Natural killer cell (primary cell): ENCODE results near the gene DHRS7B. TPM values are rescaled to one million over a fixed set of nuclear protein-coding genes. Genes with fewer than 3 reads are reported as not detected.

Experiments
- ATAC-seq, 3 donors: fragments of 150-1000 bp in 2 of 3; fragments of 200-7000 bp in 1 of 3; cut with Tn5 transposase; 1 replicate in 1 of 3; 2 replicates in 2 of 3; pipeline ENCODE4 v1.10.0; 2021; ENCODE audit warnings: mild to moderate bottlenecking in 2 of 3, moderate library complexity in 2 of 3
- DNase-seq, 2 donors: peaks; one replicate each; pipeline versions ENCODE4 v3.0.0 to v3.0.0-alpha.2; 2013 to 2021; ENCODE audit warnings: mixed read lengths in 1 of 2
- H3K27ac ChIP-seq: one replicate; pipeline ENCODE4 v1.5.1; 2013; ENCODE audit warnings: mild to moderate bottlenecking, low read length
- H3K27me3 ChIP-seq: one replicate; pipeline ENCODE4 v1.6.1; 2013; ENCODE audit warnings: low read length; ENCODE audit not compliant: control insufficient read depth, insufficient read depth
- H3K36me3 ChIP-seq: one replicate; pipeline ENCODE4 v1.6.1; 2013; ENCODE audit warnings: low read length; ENCODE audit not compliant: control insufficient read depth, insufficient read depth
- H3K4me1 ChIP-seq: one replicate; pipeline ENCODE4 v1.6.1; 2013; ENCODE audit warnings: low read length; ENCODE audit not compliant: control insufficient read depth, insufficient read depth
- H3K4me3 ChIP-seq: one replicate; pipeline ENCODE4 v1.5.1; 2013; ENCODE audit warnings: low read length
- H3K9me3 ChIP-seq: one replicate; pipeline ENCODE4 v1.6.1; 2013; ENCODE audit warnings: low read length; ENCODE audit not compliant: control insufficient read depth, insufficient read depth
- H3K27ac Mint-ChIP-seq, 2 donors: one replicate each; pipeline ENCODE4 v1.8.0; 2022; ENCODE audit warnings: mild to moderate bottlenecking in 2 of 2, mixed read lengths in 2 of 2, moderate library complexity in 1 of 2
- H3K27me3 Mint-ChIP-seq, 2 donors: one replicate each; pipeline ENCODE4 v1.8.0; 2022; ENCODE audit warnings: low read depth in 2 of 2, mixed read lengths in 2 of 2
- H3K36me3 Mint-ChIP-seq: one replicate; pipeline ENCODE4 v1.8.0; 2022; ENCODE audit warnings: mixed read lengths
- H3K4me1 Mint-ChIP-seq, 2 donors: one replicate each; pipeline ENCODE4 v1.8.0; 2022; ENCODE audit warnings: mixed read lengths in 2 of 2
- H3K4me3 Mint-ChIP-seq: one replicate; pipeline ENCODE4 v1.8.0; 2022; ENCODE audit warnings: mild to moderate bottlenecking, moderate library complexity, mixed read lengths
- H3K9me3 Mint-ChIP-seq, 2 donors: one replicate each; pipeline ENCODE4 v1.8.0; 2022; ENCODE audit warnings: mixed read lengths in 2 of 2
- WGBS: methylation state at CpG from one replicate; pipeline ENCODE4 v1.1.7; 2013; ENCODE audit warnings: missing lambda C conversion rate; ENCODE audit not compliant: insufficient coverage; 5-methylcytosine and 5-hydroxymethylcytosine counted together
- intact Hi-C: fragments of 100-400 bp; cut with micrococcal nuclease; formaldehyde crosslinking; loops from one replicate; pipeline ENCODE4 v1.14.2; 2022
- total RNA-seq, 4 donors: library from RNA; stranded (reverse); fragments of 120-200 nt in 1 of 4; gene quantifications; one replicate each; pipeline versions ENCODE4 v1.2.3 to v1.2.4, GENCODE V29; 2013 to 2022
- TF ChIP-seq, protein P1 (sequence below): fragments of 200-600 bp; IDR thresholded peaks from one replicate; pipeline ENCODE4 v1.8.0; 2022; ENCODE audit warnings: antibody characterized with exemption

The DHRS7B gene
- 10 to 100 TPM; 10.3 to 13.4 (median 11.5) TPM for total RNA-seq
- 15.2 TPM for total RNA-seq (2013)

- intact Hi-C loops = loop anchor here (2.0 kb wide), 2 partner anchors 88 to 160 kb away; partner anchors contain the start of gene TMEM11
- peak; percentile 95 to 99 for DNase-seq
- under 1% methylated on average over 66 of the region's 66 CpGs for WGBS
- H3K36me3 ChIP-seq = no peaks in the 10 kb centered on the region
- H3K9me3 ChIP-seq = no peaks in the 10 kb centered on the region
- peaks cover 16% of the 10 kb centered on the region for H3K4me1 ChIP-seq
- TF ChIP-seq, protein P1, sequence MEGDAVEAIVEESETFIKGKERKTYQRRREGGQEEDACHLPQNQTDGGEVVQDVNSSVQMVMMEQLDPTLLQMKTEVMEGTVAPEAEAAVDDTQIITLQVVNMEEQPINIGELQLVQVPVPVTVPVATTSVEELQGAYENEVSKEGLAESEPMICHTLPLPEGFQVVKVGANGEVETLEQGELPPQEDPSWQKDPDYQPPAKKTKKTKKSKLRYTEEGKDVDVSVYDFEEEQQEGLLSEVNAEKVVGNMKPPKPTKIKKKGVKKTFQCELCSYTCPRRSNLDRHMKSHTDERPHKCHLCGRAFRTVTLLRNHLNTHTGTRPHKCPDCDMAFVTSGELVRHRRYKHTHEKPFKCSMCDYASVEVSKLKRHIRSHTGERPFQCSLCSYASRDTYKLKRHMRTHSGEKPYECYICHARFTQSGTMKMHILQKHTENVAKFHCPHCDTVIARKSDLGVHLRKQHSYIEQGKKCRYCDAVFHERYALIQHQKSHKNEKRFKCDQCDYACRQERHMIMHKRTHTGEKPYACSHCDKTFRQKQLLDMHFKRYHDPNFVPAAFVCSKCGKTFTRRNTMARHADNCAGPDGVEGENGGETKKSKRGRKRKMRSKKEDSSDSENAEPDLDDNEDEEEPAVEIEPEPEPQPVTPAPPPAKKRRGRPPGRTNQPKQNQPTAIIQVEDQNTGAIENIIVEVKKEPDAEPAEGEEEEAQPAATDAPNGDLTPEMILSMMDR = no peak
- no peaks in the 10 kb centered on the region for H3K27me3 ChIP-seq
- H3K36me3 Mint-ChIP-seq = no peaks in the 10 kb centered on the region
- peak within 1 kb of the TSS; percentile 72 for H3K4me3 ChIP-seq
- H3K4me3 Mint-ChIP-seq = peak within 1 kb of the TSS; percentile 98
- H3K4me1 Mint-ChIP-seq = peaks cover 34 to 39% of the 10 kb centered on the region in 2 donors
- H3K27me3 Mint-ChIP-seq = no peaks in the 10 kb centered on the region
- no peaks in the 10 kb centered on the region for H3K9me3 Mint-ChIP-seq
- peak within 1 kb of the TSS; percentile 91 for H3K27ac ChIP-seq
- ATAC-seq = peak; percentile 84 to 91 (median 88)
- H3K27ac Mint-ChIP-seq = peak within 1 kb of the TSS; percentile 97 to 98
These were observed at the start of gene DHRS7B for GRCh38 chr17:21126645-21127508. Gene DHRS7B, plus strand, starts transcription at chr17:21126964. Its CDS starts 8 bp downstream, at chr17:21126972.

- Mint-ChIP-seq H3K4me3 (no peak overlapping the region), H3K9me3 (no peaks in the 10 kb centered on the region), H3K27ac (no peak overlapping the region), H3K4me1 (no peaks in the 10 kb centered on the region), H3K36me3 (no peaks in the 10 kb centered on the region), H3K27me3 (peaks cover 18 to 22% of the 10 kb centered on the region in 2 donors)
- no peak overlapping the region for H3K4me3 ChIP-seq
- H3K4me1 ChIP-seq = no peaks in the 10 kb centered on the region
- ATAC-seq (no peak), DNase-seq (no peak)
- 81% methylated on average over 2 of the region's 2 CpGs for WGBS
- TF ChIP-seq, protein P1 = no peak
- no peak overlapping the region for H3K27ac ChIP-seq
- intact Hi-C loops = no loop called here
- no peaks in the 10 kb centered on the region for H3K9me3 ChIP-seq
- H3K36me3 ChIP-seq = no peaks in the 10 kb centered on the region
- no peaks in the 10 kb centered on the region for H3K27me3 ChIP-seq
These were observed 49.5 kb upstream of the DHRS7B start for GRCh38 chr17:21077281-21077680.

DNA sequence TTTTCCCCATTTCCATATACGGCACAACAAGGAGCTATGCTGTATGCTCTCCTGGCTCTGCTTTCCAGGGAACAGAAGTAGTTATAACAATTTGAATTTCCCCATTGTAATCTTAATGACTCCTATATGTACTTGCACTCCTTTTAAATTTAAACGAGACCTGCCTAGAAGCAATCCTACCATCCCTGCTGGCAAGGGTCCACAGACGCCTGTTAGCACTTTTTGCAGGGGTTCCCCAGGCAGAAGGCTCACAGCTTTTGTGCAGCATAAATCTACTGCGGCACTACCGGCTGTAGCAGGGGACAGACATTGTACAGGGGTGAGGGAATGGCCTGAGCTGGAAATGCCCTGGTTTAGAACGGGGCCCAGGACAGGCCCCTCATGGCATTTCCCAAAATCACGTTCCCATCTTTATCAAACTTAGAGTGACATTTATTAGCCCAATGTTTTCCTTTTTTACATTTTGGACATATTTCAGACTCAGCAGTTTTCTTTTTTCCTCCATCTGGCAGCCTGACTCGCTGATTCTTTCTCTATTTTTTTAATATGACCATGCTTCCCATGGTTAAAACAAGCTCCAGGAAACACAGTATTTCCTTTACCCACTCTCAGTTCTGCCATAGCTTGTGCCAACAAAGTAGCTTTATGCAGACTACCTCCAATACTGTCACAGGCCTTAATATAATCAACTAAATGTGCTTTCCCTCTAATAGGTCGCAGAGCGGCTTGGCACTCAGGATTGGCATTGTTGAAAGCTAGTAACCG is 48.6 kb upstream of the DHRS7B start:
- Histone ChIP-seq H3K9me3 (no peaks in the 10 kb centered on the region), H3K27me3 (no peaks in the 10 kb centered on the region), H3K4me3 (no peak overlapping the region), H3K4me1 (no peaks in the 10 kb centered on the region), H3K27ac (no peak overlapping the region), H3K36me3 (no peaks in the 10 kb centered on the region)
- no peaks in the 10 kb centered on the region for H3K36me3 Mint-ChIP-seq
- DNase-seq = no peak
- TF ChIP-seq, protein P1 = no peak
- 50% methylated on average over 11 of the region's 11 CpGs for WGBS
- H3K9me3 Mint-ChIP-seq = no peaks in the 10 kb centered on the region
- no peak overlapping the region for H3K4me3 Mint-ChIP-seq
- peaks cover 18 to 22% of the 10 kb centered on the region in 2 donors for H3K27me3 Mint-ChIP-seq
- intact Hi-C loops = no loop called here
- H3K4me1 Mint-ChIP-seq = no peaks in the 10 kb centered on the region
- no peak overlapping the region for H3K27ac Mint-ChIP-seq
- ATAC-seq = no peak
